GM12801 (cell line): ENCODE results near the gene SLC25A45.

Experiments
- CTCF ChIP-seq: IDR thresholded peaks from one replicate; pipeline ENCODE4 v1.5.1; 2011; ENCODE audit warnings: control low read depth; ENCODE audit not compliant: insufficient read length; ENCODE audit errors: extremely low read depth

The SLC25A45 gene

GRCh38 chr11:65414776-65415498 lies 32.5 kb upstream of the SLC25A45 start:
- TF ChIP-seq CTCF: no peak

- no peak for TF ChIP-seq CTCF
These were observed 30.0 kb upstream of the SLC25A45 start for GRCh38 chr11:65412271-65413076.

- no peak for TF ChIP-seq CTCF
These were observed 29.2 kb upstream of the SLC25A45 start for GRCh38 chr11:65411681-65412070.

- TF ChIP-seq CTCF: no peak
These were observed 28.7 kb upstream of the SLC25A45 start for GRCh38 chr11:65410936-65411680.

GRCh38 chr11:65404638-65405339 lies 22.3 kb upstream of the SLC25A45 start:
- no peak for TF ChIP-seq CTCF

- no peak for TF ChIP-seq CTCF
These were observed 21.8 kb upstream of the SLC25A45 start for GRCh38 chr11:65404210-65404609.
